Nucleus accumbens (tissue), 56 donors: ENCODE measurements around the gene GPR33.
"Not testable (repeated sequence)": the region's sequence is repeated elsewhere in the genome, so short reads cannot be mapped to it uniquely, and the experiment has no call there.

Experiments
- DNase-seq, 56 donors: peaks; one replicate each; lab custom pipeline; 2025; lab: John Stamatoyannopoulos, UW

Gene GPR33

GRCh38 chr14:31462450-31462849 is 25.4 kb downstream of the GPR33 start:
- not testable (repeated sequence) for DNase-seq

DNA sequence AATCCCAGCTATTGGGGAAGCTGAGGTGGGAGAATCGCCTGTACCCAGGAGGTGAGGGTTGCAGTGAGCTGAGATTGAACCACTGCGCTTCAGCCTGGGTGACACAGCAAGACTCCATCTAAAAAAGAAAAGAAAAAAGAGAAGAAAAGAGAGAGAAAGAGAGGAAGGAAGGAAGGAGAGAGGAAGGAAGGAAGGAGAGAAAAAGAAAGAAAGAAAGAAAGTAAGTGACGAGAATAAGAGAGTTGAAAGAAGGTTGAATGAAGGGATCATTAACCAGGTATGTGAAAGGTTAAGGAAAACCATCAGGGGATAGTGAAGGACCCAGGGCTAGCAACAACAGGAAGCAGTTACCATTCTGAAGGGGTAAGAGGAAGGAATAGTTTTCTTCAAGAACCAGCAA is 26.3 kb downstream of the GPR33 start:
- no peak for DNase-seq

GRCh38 chr14:31457665-31458659 is 29.9 kb downstream of the GPR33 start:
- peak in 3 of 56 donors; percentile 3 to 29 (median 8) for DNase-seq

- peak; percentile 66 to 97 (median 93) for DNase-seq
Measured at GRCh38 chr14:31456841-31457664, 30.8 kb downstream of the GPR33 start, which contains the start of gene DTD2. Gene DTD2 (minus strand): TSS chr14:31457506. CDS start chr14:31457393, 113 bp downstream.

DNA sequence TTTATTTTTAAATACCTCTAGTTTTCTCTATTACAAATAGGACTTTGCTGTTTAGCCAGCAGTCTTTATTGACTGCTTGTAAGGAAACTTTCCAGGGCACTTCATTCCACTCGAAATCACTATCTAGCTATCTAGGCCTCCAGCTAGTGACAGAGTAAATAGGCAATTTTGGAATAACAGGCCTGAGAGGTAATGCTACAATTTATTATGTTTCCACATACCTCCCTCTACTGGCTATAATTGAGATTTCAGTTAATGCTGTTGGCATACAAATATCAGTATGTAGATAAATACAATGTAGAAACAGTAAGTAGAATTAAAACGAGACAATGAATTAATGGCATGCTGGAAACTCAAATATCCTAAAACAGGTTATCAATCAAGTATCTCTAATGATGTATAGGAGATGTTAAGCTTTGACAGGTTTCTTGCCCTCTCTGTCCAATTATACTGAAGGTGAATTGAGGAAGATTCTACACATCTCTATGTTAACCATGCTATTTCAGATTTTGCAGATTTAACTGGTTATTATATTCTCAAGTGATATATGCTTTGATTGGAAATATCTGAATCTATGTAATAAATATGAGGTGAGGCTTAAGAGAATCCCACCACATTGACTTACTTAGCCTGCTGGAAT is 37.7 kb downstream of the GPR33 start:
- no peak for DNase-seq

GRCh38 chr14:31449136-31449535 is 38.7 kb downstream of the GPR33 start:
- DNase-seq = no peak

GRCh38 chr14:31445703-31446102 is 42.1 kb downstream of the GPR33 start:
- DNase-seq = no peak

DNA sequence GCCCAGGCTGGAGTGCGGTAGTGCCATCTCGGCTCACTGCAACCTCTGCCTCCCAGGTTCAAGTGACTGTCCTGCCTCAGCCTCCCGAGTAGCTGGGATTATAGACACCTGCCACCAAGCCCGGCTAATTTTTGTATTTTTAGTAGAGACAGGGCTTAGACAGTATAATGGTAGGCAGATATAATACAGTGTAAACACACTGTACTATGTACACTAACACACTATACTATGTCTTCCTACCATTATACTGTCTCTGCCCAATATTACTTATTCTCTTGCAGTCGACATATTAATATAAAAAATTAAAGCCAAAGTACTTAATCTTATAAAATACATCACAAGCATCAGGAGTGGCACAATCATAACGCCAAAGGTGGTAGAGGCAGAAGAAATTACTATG is 45.6 kb downstream of the GPR33 start:
- DNase-seq = no peak

GRCh38 chr14:31441273-31442111 is 46.3 kb downstream of the GPR33 start:
- DNase-seq = no peak

- DNase-seq = no peak
Measured at GRCh38 chr14:31440280-31440679, 47.6 kb downstream of the GPR33 start.

GRCh38 chr14:31439561-31439960 is 48.3 kb downstream of the GPR33 start:
- peak in 3 of 56 donors; percentile 2 to 8 (median 3) for DNase-seq

DNA sequence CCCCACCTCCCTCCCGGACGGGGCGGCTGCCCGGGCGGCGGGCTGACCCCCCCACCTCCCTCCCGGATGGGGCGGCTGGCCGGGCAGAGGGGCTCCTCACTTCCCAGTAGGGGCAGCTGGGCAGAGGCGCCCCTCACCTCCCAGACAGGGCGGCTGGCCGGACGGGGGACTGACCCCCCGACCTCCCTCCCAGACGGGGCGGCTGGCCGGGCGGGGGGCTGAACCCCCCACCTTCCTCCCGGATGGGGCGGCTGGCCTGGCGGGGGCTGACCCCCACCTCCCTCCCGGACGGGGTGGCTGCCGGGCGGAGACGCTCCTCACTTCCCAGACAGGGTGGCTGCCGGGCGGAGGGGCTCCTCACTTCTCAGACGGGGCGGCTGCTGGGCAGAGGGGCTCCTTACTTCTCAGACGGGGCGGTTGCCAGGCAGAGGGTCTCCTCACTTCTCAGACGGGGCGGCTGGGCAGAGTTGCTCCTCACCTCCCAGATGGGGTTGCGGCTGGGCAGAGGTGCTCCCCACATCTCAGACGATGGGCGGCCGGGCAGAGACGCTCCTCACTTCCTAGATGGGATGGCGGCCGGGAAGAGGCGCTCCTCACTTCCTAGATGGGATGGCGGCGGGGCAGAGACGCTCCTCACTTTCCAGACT is 50.7 kb downstream of the GPR33 start:
- not testable (repeated sequence) for DNase-seq

DNA sequence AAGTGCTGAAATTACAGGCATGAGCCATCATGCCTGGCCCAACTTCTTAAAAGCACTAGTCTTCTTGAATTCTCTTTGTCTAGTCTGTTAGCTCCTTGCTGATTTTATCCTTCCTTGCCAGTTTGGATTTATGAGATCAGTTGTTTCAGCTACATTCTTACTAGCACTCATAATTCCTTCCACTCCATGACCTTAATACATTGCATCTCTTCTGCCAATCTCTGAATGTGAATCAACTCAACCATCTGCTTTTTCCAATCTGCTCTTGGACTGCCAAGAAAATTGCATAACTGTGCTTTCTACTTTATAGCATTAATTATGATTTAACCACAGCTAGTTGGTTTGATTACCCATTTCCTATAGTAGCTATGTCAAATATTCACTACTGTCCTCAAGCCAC is 52.6 kb downstream of the GPR33 start:
- DNase-seq = no peak
